Keratinocyte (primary cell): ENCODE measurements around the gene DDX52. TPM values are rescaled to one million over a fixed set of nuclear protein-coding genes. Genes with fewer than 3 reads are reported as not detected.

ENCODE experiments used
- DNase-seq: peaks from one replicate; pipeline ENCODE4 v3.0.0-alpha.2; 2011; ENCODE audit warnings: low read depth, missing footprints, low spot score
- FAIRE-seq: peaks from 2 replicates; lab custom pipeline; 2011; peaks lifted over from hg19 to GRCh38; lab: Jason Lieb, UNC
- H2AFZ ChIP-seq: 2 replicates; pipeline ENCODE4 v1.6.0; 2012; ENCODE audit warnings: low read length, control low read depth, inconsistent platforms; ENCODE audit not compliant: control insufficient read depth
- H3K27ac ChIP-seq: 2 replicates; pipeline ENCODE4 v1.5.1; 2011; ENCODE audit warnings: low read length; ENCODE audit not compliant: control insufficient read depth, insufficient read depth
- H3K27me3 ChIP-seq: 3 replicates; pipeline ENCODE4 v1.6.0; 2011; ENCODE audit warnings: low read length; ENCODE audit not compliant: control insufficient read depth, insufficient read depth; ENCODE audit errors: extremely low read depth
- H3K36me3 ChIP-seq, 2 experiments: 2 replicates in 1 of 2; 3 replicates in 1 of 2; pipeline ENCODE4 v1.5.1; 2011; ENCODE audit warnings: low read length in 2 of 2, mild to moderate bottlenecking in 1 of 2; ENCODE audit not compliant: control insufficient read depth in 2 of 2, insufficient read depth in 2 of 2; ENCODE audit errors: extremely low read depth in 1 of 2
- H3K4me1 ChIP-seq: 3 replicates; pipeline ENCODE4 v1.5.1; 2011; ENCODE audit warnings: low read length; ENCODE audit not compliant: control insufficient read depth, insufficient read depth; ENCODE audit errors: extremely low read depth
- H3K4me2 ChIP-seq: 3 replicates; pipeline ENCODE4 v1.6.0; 2011; ENCODE audit warnings: low read depth, low read length; ENCODE audit not compliant: control insufficient read depth, insufficient read depth; ENCODE audit errors: extremely low read depth
- H3K4me3 ChIP-seq, 3 experiments: fragments of 200-600 bp in 1 of 3; sonication (generic) in 1 of 3; 2 replicates in 2 of 3; 3 replicates in 1 of 3; pipeline ENCODE4 v1.5.1; 2011 to 2016; ENCODE audit warnings: low read length in 3 of 3, mild to moderate bottlenecking in 3 of 3, control low read depth in 2 of 3, inconsistent platforms in 1 of 3, low read depth in 1 of 3, mixed read lengths in 1 of 3, mixed run types in 1 of 3, moderate library complexity in 1 of 3; ENCODE audit not compliant: control insufficient read depth in 2 of 3, insufficient read depth in 2 of 3; ENCODE audit errors: extremely low read depth in 1 of 3
- H3K79me2 ChIP-seq: 2 replicates; pipeline ENCODE4 v1.6.0; 2012; ENCODE audit warnings: low read length; ENCODE audit not compliant: control insufficient read depth, insufficient read depth
- H3K9ac ChIP-seq: 3 replicates; pipeline ENCODE4 v1.6.0; 2011; ENCODE audit warnings: low read length; ENCODE audit not compliant: control insufficient read depth, insufficient read depth; ENCODE audit errors: extremely low read depth
- H3K9me1 ChIP-seq: 3 replicates; pipeline ENCODE4 v1.6.0; 2011; ENCODE audit warnings: low read length; ENCODE audit not compliant: control insufficient read depth, insufficient read depth; ENCODE audit errors: extremely low read depth
- H3K9me3 ChIP-seq: 2 replicates; pipeline ENCODE4 v1.5.1; 2012; ENCODE audit warnings: low read depth, low read length; ENCODE audit not compliant: control insufficient read depth
- H4K20me1 ChIP-seq: 3 replicates; pipeline ENCODE4 v1.6.0; 2011; ENCODE audit warnings: low read length; ENCODE audit not compliant: control insufficient read depth, insufficient read depth; ENCODE audit errors: extremely low read depth
- EZH2 ChIP-seq: IDR thresholded peaks from one replicate; pipeline ENCODE4 v1.6.1; 2012; ENCODE audit warnings: inconsistent platforms, mild to moderate bottlenecking, low read length, moderate library complexity
- dilution Hi-C: fragments of 300-500 bp; cut with MboI; formaldehyde crosslinking; loops from one replicate; pipeline ENCODE4 v1.7.0; 2020; ENCODE audit warnings: low sequenced_read_pairs; ENCODE audit not compliant: extremely low pct_ligation_motif_present
- polyA plus RNA-seq, 5 experiments: library from polyadenylated mRNA; depleted of rRNA in 3 of 5; stranded (reverse) in 3 of 5; stranded (forward) in 1 of 5; unstranded in 1 of 5; fragments of >200 nt; gene quantifications; 1 replicate in 1 of 5; 2 replicates in 3 of 5; 3 replicates in 1 of 5; pipeline versions ENCODE4 v1.2.1 to v1.2.3, GENCODE V29; 2011 to 2012; ENCODE audit warnings: missing spikeins in 2 of 5, low read depth in 1 of 5, low replicate concordance in 1 of 5
- TF ChIP-seq, protein P1 (sequence below), 3 experiments: IDR thresholded peaks in 1 of 3; conservative IDR thresholded peaks in 1 of 3; optimal IDR thresholded peaks in 1 of 3; 2 replicates in 2 of 3; 3 replicates in 1 of 3; pipeline versions ENCODE3 to v1.5.1; 2011; ENCODE audit warnings: low read length in 3 of 3, mild to moderate bottlenecking in 3 of 3, moderate library complexity in 2 of 3, control low read depth in 1 of 3, inconsistent platforms in 1 of 3; ENCODE audit not compliant: insufficient read depth in 2 of 3; ENCODE audit errors: extremely low read depth in 1 of 3

Gene DDX52
- polyA plus RNA-seq, 1 donor (not counting 4 experiments of a cell fraction or from before 2014, with no cell fraction given): 21.8 TPM

DNA sequence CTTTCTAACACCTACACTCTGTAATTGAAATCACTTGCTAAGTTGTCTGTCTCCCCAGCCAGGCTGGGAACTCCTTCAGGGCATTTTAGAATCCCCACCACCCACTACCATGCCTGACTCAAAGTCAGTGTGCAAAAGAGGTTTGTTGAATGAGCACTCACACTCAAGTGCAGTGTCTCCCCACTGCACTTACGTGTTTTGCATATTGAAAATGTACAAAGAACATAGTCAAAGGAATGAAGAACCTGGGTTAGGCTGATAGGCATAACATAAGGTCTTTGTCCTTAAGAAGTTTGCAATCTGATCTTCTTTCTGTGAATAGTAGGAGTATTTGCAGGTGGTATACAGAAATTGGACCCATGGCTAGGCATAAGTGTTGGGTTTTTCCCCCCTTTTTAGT lies 33.8 kb upstream of the DDX52 start:
- dilution Hi-C loops: no loop called here
- H3K27me3 ChIP-seq: peaks cover 15% of the 10 kb centered on the region

DNA sequence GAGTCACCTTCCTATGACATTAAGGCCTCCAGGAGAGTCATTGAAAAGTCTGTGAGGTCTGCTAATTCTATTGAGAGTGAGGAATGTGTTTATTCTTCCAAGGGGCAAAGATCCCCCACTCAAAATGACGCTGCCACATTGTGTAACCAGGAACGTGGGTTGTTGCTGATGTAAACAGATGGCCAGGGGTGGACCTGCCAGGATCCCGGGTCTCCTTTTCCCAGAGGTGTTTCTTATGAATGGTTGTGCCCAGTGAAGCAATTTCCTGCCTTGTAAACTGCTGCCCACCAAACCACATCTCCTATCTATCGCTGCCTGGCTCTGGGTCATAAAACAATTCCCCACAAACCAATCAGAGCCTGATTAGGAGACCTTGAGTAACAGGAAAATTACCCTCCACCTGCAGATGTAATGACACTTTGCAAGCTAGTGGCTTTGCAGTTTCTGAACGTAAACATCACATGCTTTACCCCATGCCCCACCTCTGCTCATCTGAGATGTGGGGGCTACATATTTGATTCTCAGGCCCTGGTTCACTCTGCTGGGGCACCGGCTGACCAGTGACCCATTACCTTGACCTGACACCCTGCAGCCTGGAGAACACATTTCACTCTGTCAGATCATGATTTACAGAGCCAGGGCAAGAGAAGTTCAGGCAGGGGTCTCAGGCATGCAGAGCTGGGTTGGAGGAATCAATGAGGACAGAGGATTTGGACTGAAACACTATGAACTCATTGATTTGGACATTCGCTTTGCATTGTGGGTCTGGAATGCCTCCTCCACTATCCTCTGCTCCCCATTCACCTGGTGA lies 33.1 kb upstream of the DDX52 start:
- DNase-seq: no peak
- dilution Hi-C loops: no loop called here

More for the DNA sequence above, 33.8 kb upstream of the DDX52 start:
- Histone ChIP-seq H2AFZ (no peak overlapping the region), H3K9me1 (no peaks in the 10 kb centered on the region), H3K27ac (no peak overlapping the region), H3K4me3 (no peak overlapping the region), H3K4me2 (no peak overlapping the region), H3K36me3 (no peaks in the 10 kb centered on the region), H3K79me2 (no peaks in the 10 kb centered on the region), H3K4me1 (peaks cover 9% of the 10 kb centered on the region), H3K9me3 (no peaks in the 10 kb centered on the region), H4K20me1 (no peaks in the 10 kb centered on the region), H3K9ac (no peak overlapping the region)
- TF ChIP-seq, protein P1, sequence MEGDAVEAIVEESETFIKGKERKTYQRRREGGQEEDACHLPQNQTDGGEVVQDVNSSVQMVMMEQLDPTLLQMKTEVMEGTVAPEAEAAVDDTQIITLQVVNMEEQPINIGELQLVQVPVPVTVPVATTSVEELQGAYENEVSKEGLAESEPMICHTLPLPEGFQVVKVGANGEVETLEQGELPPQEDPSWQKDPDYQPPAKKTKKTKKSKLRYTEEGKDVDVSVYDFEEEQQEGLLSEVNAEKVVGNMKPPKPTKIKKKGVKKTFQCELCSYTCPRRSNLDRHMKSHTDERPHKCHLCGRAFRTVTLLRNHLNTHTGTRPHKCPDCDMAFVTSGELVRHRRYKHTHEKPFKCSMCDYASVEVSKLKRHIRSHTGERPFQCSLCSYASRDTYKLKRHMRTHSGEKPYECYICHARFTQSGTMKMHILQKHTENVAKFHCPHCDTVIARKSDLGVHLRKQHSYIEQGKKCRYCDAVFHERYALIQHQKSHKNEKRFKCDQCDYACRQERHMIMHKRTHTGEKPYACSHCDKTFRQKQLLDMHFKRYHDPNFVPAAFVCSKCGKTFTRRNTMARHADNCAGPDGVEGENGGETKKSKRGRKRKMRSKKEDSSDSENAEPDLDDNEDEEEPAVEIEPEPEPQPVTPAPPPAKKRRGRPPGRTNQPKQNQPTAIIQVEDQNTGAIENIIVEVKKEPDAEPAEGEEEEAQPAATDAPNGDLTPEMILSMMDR (optimal IDR thresholded peaks at IDR 0.05 in 1 of 3, IDR thresholded peaks at IDR 0.05 in 1 of 3, conservative IDR thresholded peaks at IDR 0.05 in 1 of 3; ENCODE audit: extremely low read depth in 1 of 3, insufficient read depth in 2 of 3, low read length in 3 of 3): no peak
- no peak for TF ChIP-seq EZH2
- FAIRE-seq (no peak), DNase-seq (no peak)

More for the DNA sequence above, 33.1 kb upstream of the DDX52 start:
- Histone ChIP-seq H3K27me3 (peaks cover 15% of the 10 kb centered on the region), H3K36me3 (no peaks in the 10 kb centered on the region), H3K9ac (no peak overlapping the region), H3K9me3 (no peaks in the 10 kb centered on the region), H3K4me1 (peaks cover 16% of the 10 kb centered on the region), H4K20me1 (no peaks in the 10 kb centered on the region), H3K4me3 (no peak overlapping the region), H2AFZ (no peak overlapping the region), H3K4me2 (no peak overlapping the region), H3K9me1 (no peaks in the 10 kb centered on the region), H3K79me2 (no peaks in the 10 kb centered on the region), H3K27ac (no peak overlapping the region)
- FAIRE-seq: no peak
- TF ChIP-seq EZH2: no peak
- TF ChIP-seq, protein P1 (optimal IDR thresholded peaks at IDR 0.05 in 1 of 3, IDR thresholded peaks at IDR 0.05 in 1 of 3, conservative IDR thresholded peaks at IDR 0.05 in 1 of 3; ENCODE audit: extremely low read depth in 1 of 3, insufficient read depth in 2 of 3, low read length in 3 of 3): no peak
